Stimulated activated CD4-positive, alpha-beta T cell treated with anti-CD3 and anti-CD28 coated beads, Interleukin-2, amount 100 ng/mL, for 24 hours (primary cell): ENCODE results near the gene ACVR1.

ENCODE experiments used
- DNase-seq, 2 donors: peaks; one replicate each; pipeline ENCODE4 v3.0.0-alpha.2; 2020

Gene ACVR1

DNA sequence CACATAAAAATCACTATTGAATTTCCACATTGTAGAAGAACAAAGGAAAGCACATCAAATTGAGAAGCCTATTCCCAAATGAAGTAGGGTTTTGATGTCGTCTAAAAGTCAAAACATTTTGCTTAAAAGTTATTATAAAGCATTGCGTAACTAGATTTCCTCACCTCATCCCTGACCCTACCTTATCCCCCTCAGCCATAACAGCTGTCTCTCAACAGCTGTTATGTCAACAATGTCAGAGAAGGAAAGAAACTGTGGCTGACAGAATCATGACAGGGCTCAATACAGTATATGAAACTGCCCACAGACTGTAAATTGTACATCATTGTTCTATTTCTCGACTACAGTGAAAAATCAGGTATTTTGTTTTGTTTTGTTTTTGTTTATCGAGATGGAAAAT is 184.4 kb downstream of the ACVR1 start:
- no peak for DNase-seq

DNA sequence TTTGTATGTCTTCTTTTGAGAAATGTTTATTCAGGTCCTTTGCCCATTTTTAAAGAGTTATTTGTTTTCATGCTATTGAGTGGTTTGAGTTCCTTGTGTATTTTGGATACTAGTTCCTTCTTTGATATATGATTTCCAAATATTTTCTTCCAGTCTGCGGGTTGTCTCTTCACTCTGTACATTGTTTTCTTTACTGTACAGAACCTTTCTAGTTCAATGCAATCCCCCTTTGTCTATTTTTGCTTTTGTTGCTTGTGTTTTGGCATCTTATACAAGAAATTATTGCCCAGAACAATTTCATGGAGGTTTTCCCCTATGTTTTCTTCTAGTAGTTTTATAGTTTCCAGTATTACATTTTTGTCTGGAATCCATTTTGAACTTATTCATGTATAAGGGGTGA is 185.0 kb downstream of the ACVR1 start:
- DNase-seq, result no peak
